ENCODE results near the gene TEDC2.

Gene TEDC2

DNA sequence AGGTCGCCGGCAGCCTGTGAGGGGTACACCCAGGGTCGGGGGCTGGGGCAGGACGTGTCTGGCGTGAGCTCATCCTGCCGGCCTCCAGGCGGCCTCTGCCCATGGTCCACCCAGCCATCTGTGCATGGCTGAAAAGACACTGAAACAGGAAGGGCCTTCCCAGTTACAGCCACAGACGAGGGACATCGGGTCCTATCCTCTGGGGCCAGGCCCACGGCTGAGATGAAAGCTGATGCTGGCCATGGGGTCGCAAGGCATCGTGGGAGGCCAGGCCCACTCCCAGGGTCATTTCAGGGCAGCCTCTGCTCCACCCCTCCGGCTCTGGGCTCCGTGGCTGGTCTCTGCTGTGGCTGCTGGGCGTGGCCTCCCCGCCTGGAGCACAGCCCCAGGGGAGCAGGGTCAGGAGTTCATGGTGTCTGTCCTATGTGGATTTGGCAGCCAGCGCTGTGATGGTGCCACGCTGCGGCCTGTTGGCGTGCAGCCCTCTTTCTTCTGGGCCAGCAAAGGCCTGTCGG is 37.3 kb downstream of the TEDC2 start:
- no peak for DNase-seq

DNA sequence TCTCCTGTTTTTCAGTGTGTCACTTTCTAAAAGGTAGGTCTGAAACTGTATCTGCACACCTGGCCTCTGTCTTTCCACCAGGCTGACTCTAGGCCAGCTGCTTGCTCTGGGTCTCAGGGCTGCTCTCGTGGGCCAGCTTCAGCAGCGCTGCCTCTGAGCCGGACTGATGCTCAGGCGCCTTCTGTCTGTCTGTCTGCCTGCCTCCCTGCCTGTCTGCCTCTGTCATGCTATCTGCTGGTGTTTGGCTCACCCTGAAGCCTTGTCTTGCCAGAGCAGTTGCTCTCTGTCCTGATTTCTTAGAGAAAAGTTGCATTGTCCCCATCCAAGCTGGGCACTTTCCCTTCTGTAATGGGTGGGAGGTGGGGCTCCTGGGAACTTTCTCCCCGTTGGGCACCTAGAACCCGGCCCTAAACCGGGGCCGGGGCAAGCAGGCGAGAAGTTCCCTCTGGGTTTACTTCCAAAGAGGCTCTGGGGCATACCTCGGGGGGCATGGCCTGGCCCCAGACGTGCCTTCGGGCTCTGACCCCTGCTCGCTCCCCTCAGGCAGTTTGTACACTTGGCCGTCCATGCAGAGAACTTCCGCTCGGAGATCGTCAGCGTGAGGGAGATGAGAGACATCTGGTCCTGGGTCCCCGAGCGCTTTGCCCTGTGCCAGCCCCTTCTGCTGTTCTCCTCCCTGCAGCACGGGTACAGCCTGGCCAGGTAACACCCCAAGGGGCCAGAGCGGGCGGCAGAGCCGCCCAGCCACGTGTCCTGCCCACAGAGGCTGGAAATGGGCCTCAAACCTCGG is 38.0 kb downstream of the TEDC2 start:
- DNase-seq = no peak

DNA sequence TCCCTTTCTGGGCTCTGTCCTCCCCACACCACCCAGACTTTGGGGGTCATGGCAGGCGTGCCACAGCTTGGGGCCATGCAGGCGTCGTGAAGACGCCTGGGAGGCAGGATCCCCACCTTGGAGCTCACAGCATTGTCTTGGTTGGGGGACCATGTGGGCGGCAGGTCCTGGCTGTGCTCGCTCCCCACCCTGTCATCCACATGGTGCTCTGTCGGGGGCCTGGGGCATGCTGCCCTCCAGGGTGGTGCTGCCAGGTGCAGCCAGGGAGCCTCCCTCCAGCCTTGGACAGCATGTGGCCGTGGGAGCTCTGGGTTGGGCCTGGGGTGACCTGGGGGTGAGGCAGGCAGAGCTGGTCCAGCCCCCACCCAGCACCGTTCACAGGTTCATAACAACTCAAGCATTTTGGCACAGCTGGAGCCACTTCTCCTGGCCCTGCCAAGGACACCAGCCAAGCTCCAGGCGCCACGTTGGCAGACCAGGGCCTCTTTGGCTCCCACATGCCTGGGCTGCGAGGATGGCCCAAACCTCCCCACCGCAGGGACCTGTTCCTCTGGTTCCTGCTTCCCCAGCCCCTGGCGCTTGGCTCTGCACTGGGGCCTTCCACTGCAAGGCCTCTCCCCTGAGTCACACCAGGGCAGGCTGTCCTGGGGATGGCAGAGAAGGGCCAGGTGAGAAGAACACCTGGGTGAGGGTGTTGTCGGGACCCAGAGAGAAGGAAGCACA is 38.8 kb downstream of the TEDC2 start:
- DNase-seq = no peak

DNA sequence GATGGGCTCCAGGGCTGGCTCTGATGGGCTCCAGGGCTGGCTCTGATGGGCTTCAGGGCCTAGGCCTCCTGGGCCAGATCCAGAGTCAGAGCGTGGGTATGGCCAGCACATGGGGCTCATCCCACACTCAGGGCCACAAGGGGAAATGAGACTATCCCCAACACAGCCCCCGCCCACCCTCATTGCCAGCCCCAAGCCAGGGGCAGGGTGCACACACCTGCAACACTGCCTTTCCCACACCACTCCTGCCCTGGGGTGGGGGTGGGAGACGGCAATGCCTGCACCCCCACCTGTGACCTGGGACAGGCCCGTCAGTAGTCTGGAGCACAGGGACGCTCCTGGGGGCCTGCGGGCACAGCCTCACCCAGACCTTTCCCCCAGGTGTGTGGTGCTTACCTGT is 39.5 kb downstream of the TEDC2 start:
- no peak for DNase-seq

DNA sequence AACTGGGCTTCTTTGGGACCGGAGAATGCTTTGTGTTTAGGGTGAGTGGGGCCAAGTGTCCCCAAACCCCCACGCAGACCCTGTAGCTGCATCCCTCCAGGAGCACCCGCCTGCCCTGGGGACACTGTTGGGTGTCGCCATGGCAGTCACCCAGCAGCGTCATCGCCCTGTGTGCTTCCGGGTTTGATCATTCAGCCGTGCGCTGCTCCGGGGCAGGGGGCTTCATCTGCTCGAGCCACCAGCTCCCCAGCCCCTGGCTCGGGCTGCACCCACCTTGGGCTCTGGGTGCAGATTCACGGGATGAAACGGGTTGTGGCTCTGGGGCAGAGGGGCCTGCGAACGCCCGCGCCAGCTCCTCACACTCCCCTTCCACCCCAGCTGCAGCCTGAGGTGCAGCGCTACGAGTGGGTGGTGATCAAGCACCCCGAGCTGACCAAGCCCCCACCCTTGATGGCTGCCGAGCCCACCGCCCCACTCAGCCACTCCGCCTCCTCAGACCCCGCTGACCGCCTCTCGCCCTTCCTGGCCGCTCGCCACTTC is 40.1 kb downstream of the TEDC2 start:
- no peak for DNase-seq

DNA sequence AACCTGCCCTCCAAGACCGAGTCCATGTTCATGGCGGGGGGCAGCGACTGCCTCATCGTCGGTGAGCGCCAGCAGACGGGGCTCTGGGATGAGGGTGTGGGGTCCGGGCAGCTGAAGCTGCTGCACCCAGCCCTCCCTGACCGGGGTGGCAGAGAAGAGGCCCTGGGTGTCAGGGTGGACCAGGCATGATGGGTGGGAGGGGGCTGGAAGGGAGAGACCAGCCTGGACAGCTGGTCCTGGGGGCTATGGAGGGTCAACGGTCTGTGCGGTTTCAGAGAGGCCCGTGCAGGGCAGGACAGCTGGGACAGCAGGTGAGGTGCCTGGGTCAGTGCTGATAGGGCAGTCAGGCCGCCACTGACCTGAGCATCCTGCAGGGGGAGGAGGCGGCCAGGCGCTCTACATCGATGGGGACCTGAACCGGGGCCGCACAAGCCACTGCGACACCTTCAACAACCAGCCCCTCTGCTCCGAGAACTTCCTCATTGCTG is 40.6 kb downstream of the TEDC2 start:
- DNase-seq = no peak

DNA sequence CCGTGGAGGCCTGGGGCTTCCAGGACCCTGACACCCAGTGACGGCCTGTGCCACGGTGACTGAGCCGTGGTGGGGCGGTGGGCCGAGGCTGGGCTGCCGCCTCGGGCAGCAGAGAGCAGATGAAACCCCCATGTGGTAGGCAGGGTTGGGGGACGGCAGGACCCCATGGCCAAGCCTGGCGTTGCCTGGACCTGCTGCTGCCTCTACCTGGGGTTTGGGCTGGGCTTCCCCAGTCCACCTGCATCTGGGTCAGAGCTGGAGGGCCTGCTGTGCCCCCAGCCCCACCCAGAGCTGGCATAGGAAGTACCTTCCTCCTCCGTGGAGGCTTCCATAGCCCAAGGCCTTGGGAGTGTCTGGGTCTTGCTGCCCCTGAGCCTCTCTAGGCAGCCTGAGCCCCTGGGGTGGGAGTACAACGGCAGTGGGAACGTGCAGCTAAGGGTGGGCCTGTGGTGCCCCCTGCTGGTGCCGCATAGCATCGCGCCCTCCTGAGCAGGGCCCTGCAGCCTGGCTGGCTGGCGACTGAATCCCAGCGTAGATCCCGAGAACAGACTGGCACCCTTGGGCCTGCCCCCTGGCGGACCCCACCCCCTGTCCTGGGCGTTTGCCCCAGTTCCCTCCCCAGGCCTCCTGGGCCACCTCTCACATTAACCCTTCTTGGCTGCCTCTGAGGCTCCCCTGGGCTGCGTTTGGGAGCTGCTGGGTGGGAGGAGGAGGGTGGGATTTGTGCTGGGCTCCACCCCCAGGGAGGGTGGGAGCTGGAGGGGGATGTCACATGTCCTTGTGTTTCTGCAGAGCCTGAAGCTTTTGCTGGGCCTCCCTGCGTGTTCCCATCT is 41.2 kb downstream of the TEDC2 start:
- peak; percentile 86 for DNase-seq

DNA sequence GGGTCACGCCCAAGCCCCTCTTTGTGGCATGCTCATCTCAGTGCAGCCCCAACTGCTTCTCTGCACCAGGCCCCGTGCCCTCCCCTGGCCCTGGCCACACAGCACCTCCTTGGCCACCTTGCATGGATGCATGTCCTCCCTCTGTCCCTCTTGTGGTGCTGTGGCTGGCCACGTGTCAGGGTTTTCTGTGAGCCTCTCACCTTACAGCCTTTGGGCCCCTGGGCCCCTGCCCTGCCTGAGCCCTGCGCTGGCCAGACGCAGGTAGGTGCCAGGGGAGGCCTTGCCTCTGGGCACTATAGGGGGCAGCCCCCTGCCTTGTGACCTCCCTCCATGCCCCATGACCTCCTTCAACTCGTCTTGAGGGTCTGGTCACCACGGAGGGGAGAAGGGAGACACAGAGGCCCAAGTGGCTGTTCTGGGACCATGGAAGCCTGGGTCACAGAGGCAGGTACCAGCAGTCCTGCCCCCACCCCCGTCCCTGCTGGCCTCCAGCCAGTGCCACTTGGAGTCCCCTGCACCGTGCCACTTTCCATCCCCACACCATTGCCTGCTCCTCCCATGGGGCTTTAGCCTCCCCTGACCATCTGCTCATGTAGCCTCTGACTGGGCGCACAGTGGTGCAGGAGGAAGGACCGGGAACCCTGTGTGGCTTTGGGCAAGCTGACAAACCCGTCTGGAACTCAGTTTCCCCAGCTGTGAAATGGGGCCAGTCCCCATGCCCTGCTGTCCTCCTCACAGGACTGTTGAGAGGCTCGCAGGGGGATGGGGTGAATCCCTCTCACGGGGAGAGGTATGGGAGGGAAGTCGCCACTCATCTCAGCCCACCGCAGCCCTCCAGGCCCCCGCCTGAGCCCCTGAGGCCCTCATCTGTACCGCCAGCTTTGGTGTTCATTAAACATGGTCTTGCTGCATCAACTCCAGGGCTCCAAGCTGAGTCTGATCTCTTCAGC is 42.3 kb downstream of the TEDC2 start:
- no peak for DNase-seq

DNA sequence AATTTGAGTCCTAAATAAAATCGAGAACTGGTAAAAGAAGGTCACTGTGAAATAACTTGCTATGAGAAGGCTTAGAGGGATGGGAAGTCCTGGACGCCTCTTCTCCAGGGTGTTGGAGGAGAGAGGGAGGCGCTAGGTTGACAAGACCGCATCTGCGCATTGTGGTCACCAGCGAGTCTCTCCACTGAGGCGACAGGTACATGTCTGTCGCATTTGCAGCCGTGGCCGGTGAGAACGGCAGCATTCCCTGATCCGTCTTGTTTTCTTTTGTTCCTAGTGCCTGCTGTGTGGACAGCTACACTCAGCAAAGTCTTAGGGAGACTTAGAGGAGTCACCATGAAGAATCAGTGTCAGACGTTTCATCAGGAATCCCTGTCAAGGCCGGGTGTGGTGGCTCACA is 45.8 kb downstream of the TEDC2 start:
- DNase-seq = no peak

DNA sequence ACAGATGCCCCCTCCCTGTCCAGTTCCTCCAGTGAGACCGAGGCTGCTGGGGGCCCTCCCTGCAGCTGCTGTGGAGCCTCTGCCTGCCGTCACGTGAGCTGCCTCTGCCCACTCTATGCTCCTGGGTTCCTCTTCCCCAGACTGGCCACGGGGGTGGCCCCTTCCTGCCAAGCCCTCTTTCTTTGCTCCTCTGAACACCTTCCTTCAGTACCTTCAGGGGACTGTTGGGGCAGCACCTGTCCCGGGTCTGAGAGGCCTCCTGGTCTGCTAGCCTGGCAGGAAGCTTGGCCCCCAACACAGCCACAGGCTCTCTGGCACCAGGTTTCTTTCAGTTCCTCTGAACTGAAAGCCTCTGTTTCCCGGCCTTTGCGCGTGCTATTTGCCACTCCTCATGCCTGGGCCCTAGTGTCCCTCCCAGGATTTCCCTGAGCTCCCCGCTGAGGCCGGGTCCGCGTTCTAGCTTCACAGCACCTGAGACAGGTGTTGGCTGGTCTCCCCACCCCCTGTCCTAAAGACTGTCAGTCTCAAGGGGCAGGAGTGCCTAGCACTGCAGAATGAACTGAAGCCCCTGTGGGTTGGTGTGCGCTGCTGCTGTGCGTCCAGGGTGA is 47.2 kb downstream of the TEDC2 start:
- DNase-seq = no peak

DNA sequence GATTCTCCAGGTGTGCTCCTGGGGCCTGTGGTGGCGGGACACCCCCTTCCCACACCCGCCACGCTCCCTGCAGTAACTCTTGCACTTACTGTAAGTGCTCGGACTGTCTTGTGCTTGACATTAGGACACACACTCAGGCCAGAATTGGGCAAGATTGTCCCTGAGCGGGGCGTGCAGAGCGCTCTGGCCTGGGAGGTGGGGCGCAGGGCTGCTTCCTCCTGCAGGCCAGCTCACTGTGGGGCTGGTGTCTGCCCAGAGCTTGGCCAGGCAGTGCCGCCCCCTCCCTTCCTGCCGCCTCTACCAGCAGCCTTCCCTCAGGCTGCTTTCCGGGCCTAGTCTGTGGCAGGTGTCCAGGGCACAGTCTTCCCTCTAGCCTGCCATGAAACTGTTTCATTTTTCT is 47.8 kb downstream of the TEDC2 start:
- DNase-seq = no peak

DNA sequence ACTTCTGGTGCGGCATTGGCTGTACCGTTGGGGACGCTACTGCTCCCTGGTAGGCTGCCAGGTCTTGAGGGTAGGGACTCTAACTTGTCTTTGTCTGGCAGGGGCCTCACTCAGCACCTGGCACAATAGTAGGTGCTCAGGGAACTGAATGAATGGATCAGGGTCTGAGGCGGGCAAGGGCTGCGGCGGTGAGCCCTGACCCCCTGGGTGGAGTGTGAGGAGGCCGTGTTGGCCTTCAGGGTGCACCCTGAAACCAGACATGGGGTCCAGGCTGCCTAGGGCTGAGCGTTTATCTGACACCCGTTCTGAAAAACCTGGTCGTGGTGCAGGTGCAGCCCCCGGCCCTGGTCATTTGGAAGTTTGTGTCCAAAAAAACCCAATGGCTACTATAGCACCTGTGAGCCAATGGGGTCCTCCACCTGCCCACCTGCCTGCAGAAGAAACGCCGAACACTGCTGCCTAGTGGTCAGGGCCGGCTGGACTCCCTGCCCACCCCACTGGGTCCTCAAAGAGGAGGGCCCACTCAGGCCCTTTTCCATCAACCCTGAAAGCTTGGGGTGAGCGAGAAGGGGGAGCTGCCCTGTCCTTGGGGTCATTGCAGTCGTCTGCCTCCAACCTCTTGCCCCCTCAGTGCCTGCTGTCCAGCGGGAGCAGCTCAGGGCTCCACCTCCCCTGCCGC is 49.0 kb downstream of the TEDC2 start:
- no peak for DNase-seq

DNA sequence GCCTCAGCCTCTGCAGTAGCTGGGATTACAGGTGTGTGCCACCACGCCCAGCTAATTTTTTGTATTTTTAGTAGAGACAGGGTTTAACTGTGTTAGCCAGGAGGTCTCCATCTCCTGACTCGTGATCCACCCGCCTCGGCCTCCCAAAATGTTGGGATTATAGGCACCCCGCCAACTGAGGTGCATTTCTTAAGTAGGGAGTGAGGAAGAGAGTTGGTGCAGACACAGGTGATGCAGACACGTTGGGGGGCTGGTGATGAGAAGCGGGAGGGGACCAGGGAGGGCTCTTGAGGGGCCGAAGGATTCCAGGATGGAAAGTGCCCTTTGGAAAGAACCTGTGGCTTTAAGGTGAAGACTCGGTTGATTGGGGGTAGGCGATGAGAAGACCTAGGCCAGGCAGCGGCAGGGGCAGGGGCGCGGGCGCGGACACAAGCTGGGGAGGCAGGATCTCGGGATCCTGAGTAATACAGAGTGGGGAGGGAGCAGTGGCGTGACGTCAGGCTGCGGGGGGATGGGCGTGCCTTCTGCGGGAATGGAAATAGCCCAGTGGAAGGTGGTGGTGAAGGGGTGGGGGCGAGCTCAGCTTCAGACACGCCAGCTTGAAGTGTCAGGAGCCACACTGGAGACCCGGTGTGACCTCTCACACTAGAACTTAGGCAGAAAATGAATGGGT is 51.4 kb downstream of the TEDC2 start:
- no peak for DNase-seq

DNA sequence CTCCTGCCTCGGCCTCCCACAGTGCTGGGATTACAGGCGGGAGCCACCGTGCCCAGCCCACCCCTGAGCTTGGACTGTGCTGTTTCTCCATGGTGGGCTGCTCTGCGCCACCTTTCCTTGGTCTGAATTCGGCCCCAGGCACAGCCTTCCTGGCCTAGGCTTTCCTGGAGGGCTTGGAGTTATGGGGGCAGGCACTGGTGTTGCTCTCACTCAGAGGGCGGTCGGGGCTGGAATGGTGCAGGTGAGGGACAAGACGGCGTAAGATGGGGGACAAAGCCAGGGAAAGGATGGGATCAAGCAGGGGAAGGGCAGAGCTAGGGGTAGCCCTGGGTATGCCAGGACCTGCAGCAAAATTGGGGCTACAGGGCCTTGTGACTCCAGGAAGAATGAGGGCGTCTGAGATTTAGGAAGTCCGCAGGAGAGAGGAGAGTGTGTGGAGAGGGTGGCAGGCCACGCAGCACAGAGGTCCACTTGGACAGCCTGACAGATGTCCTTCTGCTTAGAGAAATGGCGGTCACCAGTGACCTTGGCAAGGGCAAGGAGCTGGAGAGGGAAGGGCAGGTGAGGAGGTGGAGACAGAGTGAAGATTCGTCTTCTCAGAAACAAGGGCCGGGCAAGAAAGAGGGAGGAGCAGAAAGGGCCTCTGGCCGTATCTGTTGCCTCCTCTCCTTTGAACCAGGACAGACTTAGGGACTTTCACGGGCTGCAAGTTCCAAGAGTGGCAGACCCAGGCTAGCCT is 52.3 kb downstream of the TEDC2 start:
- DNase-seq = no peak

DNA sequence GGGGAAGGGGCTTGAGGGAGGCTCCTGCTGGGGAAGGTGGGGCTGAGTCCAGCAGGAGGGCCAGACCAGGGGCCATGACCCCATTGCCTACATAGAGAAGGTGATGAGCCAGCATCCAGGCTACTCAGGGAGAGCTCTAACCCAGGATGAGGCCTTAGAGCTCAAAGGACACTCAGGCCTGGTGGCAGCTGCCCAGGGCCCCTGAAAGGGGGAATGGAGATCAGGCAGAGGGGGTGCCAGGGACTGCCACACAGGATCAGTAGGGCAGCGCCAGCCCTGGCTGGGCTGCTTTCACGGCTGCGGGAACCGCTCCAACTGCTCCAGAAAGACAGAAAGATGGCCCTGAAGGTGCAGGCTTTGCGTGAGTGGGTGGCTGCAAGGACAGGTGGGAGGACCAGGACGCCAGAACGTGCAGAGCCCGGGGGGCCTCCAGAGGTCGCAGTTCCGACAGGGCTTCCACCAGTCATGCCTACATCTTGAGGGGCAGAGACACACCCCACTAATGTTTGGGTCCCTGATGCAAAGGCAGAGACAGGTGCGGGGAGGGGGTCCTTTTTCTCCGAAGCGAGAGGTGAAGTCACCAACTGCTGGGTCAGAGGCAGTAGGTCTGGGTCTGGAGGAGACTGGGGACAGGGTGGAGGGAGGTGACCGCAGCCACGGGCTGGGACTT is 53.0 kb downstream of the TEDC2 start:
- peak; percentile 50 for DNase-seq

DNA sequence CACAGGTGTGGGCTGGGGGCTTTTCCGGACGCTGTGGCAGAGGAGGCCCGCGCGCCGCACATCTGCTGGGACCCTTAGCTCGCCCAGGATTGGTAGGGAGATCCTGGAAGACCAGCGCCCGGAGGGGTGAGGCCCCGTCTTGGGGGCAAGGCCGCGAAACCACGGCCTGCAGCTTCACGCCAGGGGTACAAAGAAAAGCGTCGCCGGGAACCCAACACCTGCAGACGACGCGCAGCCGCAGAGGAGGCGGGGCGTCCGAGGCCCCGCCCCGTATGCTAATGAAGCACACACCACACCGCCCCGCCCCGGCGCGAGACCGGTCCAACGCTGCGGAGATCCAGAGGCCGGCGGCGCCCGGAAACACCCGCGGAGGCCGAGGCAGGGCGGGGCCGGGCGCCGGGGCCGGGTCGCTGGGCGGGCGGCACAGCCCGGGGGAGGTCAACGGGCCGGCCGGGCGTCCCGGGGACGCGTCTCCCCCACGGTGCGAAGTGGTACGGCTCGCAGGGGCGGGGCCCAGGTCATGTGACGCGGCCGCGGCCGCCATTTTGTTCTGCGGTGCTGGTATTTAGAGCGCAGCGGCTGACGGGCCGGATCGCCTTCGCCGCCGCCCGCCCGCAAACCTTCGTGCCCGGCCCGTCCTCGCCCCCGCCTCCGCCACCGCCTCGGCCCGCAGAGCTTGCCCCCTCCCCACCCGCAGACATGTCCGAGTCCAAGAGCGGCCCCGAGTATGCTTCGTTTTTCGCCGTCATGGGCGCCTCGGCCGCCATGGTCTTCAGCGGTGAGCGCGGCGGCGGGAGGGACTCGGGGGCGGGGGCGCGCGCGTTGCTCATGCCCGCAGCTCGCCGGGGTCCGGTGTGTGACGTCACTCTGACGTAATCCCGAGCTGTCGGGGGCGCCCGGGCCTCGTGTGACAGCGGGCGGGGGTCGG is 53.8 kb downstream of the TEDC2 start, which contains the start of gene ATP6V0C:
ATP6V0C (plus strand) TSS at position 548 of the 928 bp plus-strand sequence; CDS start at position 700, 152 bp downstream.
- DNase-seq = peak; percentile 97
